Measurements from ENCODE around the gene ZNF134. TPM values are rescaled to one million over a fixed set of nuclear protein-coding genes. Genes with fewer than 3 reads are reported as not detected.

Gene ZNF134
- total RNA-seq, 2 experiments from 2014 or later = 7.7 to 11.1 TPM

GRCh38 chr19:57664269-57665127, 50.5 kb downstream of the ZNF134 start:
- no peaks in the 10 kb centered on the region for H3K36me3 ChIP-seq (ENCODE audit: insufficient read depth, low read length)
- H3K9me3 ChIP-seq (ENCODE audit: low read length) = no peaks in the 10 kb centered on the region
- no peak for TF ChIP-seq EZH2phosphoT487 (IDR thresholded peaks at IDR 0.05; ENCODE audit: borderline replicate concordance, low read depth, low read length)
- H2AFZ ChIP-seq (ENCODE audit: low read length) = no peak overlapping the region
- DNase-seq (ENCODE audit: low spot score) = no peak
- H3K4me2 ChIP-seq (ENCODE audit: low read length) = no peak overlapping the region
- ChIA-PET POLR2A (no interaction called here), CTCF (ENCODE audit: unreplicated experiment) (no interaction called here)
- H4K20me1 ChIP-seq (ENCODE audit: insufficient read depth, low read length) = no peaks in the 10 kb centered on the region
- BruUV-seq (replicated peaks) = no TSS peak
- no peaks in the 10 kb centered on the region for H3K79me2 ChIP-seq (ENCODE audit: insufficient read depth, low read depth, low read length)
- no peak overlapping the region for H3K4me3 ChIP-seq (ENCODE audit: low read depth, low read length, poor library complexity, severe bottlenecking)
- no peaks in the 10 kb centered on the region for H3K4me1 ChIP-seq (ENCODE audit: insufficient read depth, low read length, poor library complexity, severe bottlenecking)
- no peak overlapping the region for H3K27ac ChIP-seq (ENCODE audit: low read depth, low read length, poor library complexity, severe bottlenecking)
- intact Hi-C loops (cut with micrococcal nuclease; ENCODE audit: unreplicated experiment) = no loop called here
- H3K9me2 ChIP-seq (ENCODE audit: insufficient read depth, low read length) = no peaks in the 10 kb centered on the region

GRCh38 chr19:57665261-57665806, 51.3 kb downstream of the ZNF134 start:
- CTCF ChIA-PET (ENCODE audit: unreplicated experiment) = no interaction called here
- H3K4me2 ChIP-seq (ENCODE audit: low read length) = no peak overlapping the region

GRCh38 chr19:57667228-57667627, 53.2 kb downstream of the ZNF134 start:
- no peaks in the 10 kb centered on the region for H4K20me1 ChIP-seq (ENCODE audit: insufficient read depth, low read length)
- POLR2A ChIA-PET = no interaction called here
- CTCF ChIA-PET (ENCODE audit: unreplicated experiment) = no interaction called here
- no peaks in the 10 kb centered on the region for H3K36me3 ChIP-seq (ENCODE audit: insufficient read depth, low read length)
- no peak for TF ChIP-seq EZH2phosphoT487 (IDR thresholded peaks at IDR 0.05; ENCODE audit: borderline replicate concordance, low read depth, low read length)
- TF ChIP-seq CTCF (conservative IDR thresholded peaks at IDR 0.05; ENCODE audit: low read length) = no peak
- no peaks in the 10 kb centered on the region for H3K9me3 ChIP-seq (ENCODE audit: low read length)
- no peak overlapping the region for H3K4me3 ChIP-seq (ENCODE audit: low read depth, low read length, poor library complexity, severe bottlenecking)
- no peak overlapping the region for H2AFZ ChIP-seq (ENCODE audit: low read length)
- no peak for DNase-seq (ENCODE audit: low spot score)
- intact Hi-C loops (cut with micrococcal nuclease; ENCODE audit: unreplicated experiment) = no loop called here
- no peak overlapping the region for H3K4me2 ChIP-seq (ENCODE audit: low read length)
- BruUV-seq (replicated peaks) = no TSS peak
- H3K27ac ChIP-seq (ENCODE audit: low read depth, low read length, poor library complexity, severe bottlenecking) = no peak overlapping the region
- no peaks in the 10 kb centered on the region for H3K79me2 ChIP-seq (ENCODE audit: insufficient read depth, low read depth, low read length)
- H3K4me1 ChIP-seq (ENCODE audit: insufficient read depth, low read length, poor library complexity, severe bottlenecking) = no peaks in the 10 kb centered on the region
- H3K9me2 ChIP-seq (ENCODE audit: insufficient read depth, low read length) = no peaks in the 10 kb centered on the region

More at GRCh38 chr19:57665261-57665806, 51.3 kb downstream of the ZNF134 start:
- Histone ChIP-seq H3K9me3 (ENCODE audit: low read length) (no peaks in the 10 kb centered on the region), H3K4me1 (ENCODE audit: insufficient read depth, low read length, poor library complexity, severe bottlenecking) (no peaks in the 10 kb centered on the region), H4K20me1 (ENCODE audit: insufficient read depth, low read length) (no peaks in the 10 kb centered on the region), H3K9me2 (ENCODE audit: insufficient read depth, low read length) (no peaks in the 10 kb centered on the region), H2AFZ (ENCODE audit: low read length) (no peak overlapping the region), H3K79me2 (ENCODE audit: insufficient read depth, low read depth, low read length) (no peaks in the 10 kb centered on the region), H3K4me3 (ENCODE audit: low read depth, low read length, poor library complexity, severe bottlenecking) (no peak overlapping the region), H3K27ac (ENCODE audit: low read depth, low read length, poor library complexity, severe bottlenecking) (no peak overlapping the region), H3K36me3 (ENCODE audit: insufficient read depth, low read length) (no peaks in the 10 kb centered on the region)
- no TSS peak for BruUV-seq (replicated peaks)
- intact Hi-C loops (cut with micrococcal nuclease; ENCODE audit: unreplicated experiment) = no loop called here
- TF ChIP-seq EZH2phosphoT487 (IDR thresholded peaks at IDR 0.05; ENCODE audit: borderline replicate concordance, low read depth, low read length) (no peak), CTCF (conservative IDR thresholded peaks at IDR 0.05; ENCODE audit: low read length) (no peak)
- no peak for DNase-seq (ENCODE audit: low spot score)
- POLR2A ChIA-PET = no interaction called here

Data from OCI-LY7 (cell line).